GM18511 (cell line): ENCODE measurements around the gene TOMM7.
"Not testable (repeated sequence)": the region's sequence is repeated elsewhere in the genome, so short reads cannot be mapped to it uniquely, and the experiment has no call there.

Experiments used
- ATAC-seq: cut with Tn5 transposase; IDR thresholded peaks from one replicate; pipeline ENCODE4 v1.9.1; 2021; ENCODE audit warnings: mild to moderate bottlenecking, moderate library complexity; ENCODE audit not compliant: unreplicated experiment

The TOMM7 gene

DNA sequence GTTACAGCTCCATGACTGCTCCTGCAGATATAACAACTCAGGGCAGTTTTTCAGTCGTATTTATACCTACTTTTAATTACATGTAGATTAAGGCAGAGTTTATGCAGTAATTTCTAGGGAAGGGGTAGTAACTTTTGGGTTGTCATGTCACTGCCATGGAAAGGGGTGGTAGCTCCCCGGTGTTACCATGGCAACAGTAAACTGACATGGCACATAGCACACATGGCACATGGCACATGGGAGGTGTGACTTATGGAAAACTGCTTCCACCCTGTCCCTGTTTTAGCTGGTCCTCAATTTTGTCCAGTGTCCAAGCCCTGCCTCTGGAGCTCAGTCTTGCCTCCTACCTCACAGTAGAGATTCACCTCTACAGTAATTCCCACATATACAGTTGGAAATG, 3.9 kb upstream of the TOMM7 start:
- ATAC-seq, result no peak

DNA sequence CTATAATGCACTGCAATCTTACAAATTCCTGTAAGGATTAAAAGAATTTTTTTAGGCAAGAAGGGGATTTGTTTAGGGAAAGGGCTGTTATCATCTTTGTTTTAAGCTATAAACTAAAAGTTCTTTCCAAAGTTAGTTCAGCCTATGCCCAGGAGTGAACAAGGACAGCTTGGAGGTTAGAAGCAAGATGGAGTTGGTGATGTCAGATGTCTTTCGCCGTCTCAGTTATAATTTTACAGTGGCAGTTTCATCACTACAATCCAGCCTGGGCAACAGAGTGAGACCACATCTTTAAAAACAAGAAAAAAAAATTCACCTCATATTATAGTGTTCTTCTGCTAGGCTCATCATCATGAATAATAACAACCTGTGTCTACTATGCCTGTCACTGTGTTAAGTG, 2.1 kb upstream of the TOMM7 start:
- ATAC-seq, result no peak

DNA sequence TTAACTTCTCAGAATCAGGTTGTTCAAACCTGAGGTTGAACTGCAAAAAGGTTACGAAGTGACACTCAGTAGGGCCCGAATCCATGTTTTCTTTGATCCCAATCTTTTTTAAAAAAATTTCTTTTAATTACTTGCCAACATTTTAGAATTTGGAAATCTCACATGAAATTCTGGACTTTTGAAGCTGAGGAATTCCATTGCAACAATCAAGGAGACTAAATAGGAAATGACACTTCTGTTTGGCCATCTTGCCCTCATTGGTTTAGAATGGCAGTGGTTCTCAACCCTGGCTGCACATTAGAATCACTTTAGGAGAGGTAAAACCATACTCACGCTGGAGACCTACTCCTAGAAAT, 471 bp upstream of the TOMM7 start:
- ATAC-seq, result no peak

DNA sequence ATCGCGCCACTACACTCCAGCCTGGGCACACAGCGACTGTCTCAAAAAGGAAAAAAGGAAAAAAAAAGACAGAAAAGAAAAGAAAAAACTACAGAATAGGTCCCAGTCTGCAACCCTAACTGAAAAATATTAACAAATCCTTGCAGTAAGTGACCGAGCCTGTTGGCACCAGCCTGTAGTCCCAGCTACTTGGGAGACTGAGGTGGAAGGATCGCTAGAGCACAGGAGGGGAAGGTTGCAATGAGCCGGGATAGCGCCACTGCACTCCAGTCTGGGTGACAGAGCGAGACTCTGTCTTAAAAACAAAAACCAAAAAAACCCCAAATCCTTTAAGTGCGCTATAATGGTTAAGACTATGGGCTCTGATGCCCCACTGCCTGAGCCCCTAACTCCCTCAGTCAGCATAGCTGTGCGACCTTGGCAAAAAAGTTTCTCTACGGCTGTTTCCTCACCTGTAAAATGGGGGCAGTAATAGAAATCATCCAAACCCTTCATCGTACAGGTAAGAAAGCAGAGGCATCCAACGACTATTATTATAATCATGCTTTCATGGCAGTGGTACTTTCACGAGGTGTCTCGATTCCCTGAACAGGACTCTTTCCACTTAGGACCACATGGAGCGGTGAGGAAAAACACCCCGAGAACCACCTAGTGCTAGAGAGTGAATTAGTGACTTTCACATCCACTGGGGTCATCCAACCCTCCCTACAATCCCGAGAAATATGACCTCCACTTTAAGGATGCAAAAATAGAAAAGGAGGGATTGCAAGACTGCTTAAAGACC, 755 bp downstream of the TOMM7 start:
- ATAC-seq, result peak; percentile 20

DNA sequence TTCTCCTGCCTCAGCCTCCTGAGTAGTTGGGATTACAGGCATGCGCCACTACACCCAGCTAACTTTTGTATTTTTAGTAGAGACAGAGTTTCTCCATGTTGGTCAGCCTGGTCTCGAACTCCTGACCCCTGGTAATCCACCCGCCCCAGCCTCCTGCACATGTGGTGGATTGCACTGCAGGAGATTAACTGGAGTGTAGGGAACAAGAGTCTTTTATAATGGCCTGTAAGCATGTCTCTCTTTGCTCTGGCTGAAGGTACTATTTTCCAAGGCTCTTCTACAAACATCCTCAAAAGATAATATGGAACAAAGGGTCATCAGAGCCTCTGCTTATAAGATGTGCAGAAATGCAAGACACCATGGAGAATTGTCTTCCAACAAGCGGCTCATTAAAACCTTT, 3.2 kb downstream of the TOMM7 start:
- no peak for ATAC-seq

DNA sequence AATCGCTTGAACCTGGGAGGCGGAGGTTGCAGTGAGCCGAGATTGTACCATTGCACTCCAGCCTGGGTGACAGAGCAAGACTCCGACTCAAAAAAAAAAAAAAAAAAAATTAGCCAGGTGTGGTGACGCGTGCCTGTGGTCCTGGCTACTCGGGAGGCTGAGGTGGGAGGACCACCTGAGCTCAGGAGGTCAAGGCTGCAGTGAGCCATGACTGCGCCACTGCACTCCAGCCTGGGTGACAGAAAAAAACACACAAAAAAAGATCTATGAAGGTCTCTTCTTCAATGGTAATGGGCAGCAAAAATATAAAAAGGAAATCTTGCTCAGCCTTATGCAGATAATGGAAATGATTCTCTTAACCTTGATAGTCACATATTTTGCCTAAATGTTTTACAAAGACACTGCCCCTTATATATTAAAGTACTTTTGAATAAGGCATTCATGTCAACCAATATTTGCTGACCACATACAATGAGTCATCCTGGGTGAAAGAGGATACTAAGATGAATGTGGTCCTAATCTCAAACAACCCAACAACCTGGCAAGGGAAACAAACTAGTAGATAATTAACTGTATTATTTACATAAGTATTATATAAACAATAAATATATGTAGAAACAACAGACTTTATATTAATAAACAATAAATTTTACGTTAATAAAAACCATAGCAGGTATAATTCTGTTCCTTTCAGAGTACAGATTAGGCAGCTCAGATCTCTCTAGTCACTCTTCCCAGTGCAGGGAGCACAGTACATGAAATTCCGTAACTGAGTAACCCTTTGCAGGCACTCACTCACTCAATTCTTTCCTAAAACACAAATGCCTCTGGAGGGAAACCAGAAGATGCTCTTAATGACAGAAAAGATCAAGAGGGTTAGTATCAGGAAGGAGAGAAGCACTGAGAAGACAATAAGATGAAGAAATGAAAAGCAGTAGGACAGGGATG, 8.1 kb downstream of the TOMM7 start:
- ATAC-seq, result no peak

DNA sequence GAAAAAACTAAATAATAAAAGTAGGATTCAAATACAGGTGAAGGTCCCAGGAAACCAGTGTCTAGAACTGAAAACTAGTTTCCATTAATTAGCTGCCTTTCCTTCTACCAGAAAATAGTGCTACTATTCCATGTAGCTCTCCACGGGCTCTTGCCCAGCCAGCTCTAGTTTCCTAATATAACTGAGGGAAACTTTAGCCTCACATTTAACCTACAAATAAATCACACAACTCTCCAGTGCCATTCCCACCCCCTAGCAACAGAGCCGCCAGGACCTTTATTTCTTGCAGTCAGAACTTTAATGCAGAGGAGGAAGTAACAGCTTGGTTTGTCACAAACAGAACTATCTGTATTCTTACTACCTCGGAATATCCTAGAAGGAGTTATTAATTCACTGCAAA, 10.3 kb downstream of the TOMM7 start:
- ATAC-seq, result no peak

DNA sequence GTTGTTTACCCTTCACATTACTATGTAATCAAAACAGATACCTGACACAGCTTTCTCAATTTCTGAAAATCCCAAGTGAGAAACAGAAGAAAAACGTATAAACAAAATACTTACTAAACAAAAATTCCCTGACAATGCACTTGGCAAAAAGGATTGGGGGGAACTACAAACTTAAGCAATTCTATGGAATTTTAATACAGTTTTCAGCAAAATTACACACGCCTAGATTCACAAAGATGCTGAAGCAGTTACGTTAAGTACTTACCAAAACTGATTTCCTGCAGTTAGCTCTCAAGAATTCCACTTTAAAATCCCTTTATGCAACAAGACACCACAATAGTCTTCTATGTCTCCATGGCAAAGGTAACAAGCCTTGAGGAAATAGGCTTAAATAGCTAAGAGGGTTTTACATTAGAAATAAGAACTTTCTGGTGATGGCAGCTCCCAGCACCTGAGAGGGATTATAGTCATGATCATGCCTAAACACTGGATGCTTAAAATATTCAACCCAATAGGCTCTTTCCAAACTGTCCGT, 10.8 kb downstream of the TOMM7 start:
- no peak for ATAC-seq

DNA sequence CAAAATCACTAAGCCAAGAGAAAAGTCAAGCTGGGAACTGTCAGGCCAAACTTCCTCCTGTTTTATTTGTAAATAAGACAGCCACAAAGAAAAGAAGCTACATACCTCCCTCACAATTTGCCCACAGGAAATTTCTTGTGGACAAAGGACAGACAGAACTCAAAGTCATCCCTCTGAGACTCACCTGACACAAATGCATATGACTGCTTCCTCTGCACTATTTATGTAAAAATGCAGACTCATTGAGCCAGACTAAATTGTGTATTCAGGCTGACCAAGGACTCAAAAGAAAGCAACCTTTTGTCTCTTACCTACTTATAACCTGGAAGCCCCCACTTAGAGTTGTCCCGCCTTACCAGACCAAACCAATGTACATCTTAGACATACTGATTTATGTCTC, 11.8 kb downstream of the TOMM7 start:
- ATAC-seq, result no peak

DNA sequence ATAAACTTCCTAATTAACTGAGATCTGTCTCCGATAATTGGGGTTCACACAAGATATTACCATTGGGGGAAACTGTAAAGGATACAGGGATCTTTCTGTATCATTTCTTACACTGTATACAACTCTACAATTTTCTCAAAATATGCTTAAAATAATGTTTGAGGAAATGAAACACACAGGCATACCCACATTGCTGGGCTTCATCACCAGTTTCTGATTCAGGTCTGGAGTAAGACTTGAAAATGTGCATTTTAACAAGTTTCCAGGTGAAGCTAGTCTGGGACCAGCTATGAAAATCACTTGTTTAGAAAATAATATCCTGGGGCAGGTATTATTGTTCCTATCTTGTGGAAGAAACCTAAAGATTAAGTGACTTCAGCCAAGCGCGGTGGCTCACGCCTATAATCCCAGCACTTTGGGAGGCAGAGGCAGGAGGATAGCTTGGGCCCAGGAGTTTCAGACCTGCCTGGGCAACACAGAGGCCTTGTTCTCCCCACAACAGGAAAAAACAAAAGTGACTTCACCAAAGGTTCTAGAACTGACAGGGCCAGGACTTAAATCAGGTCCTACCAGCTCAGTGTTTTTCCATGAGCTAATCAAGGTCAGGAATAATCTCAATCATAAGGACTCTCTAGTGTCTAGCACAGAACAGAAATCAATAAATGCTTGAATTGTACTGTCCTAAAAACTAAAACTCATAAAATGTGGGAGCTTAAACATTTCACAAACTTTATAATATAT, 12.6 kb downstream of the TOMM7 start:
- ATAC-seq, result no peak

DNA sequence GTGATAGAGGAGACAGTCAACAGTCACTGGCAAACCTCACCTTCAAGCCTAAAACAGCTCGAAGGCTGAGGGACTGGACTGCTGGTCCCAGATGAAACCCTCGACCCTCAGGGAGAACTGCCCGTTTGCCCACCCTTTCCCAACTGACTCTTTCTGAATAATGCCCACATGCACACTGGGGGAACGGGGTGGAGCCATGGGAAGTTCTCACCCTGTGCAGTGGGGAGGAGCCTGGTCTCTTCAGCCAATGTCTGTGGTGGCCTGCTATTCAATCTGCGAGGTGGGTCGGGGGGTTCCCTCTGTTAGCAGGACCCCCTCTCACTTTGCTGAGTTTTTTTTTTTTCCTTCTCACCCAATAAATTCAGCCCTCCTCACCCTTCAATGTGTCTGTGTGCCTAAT, 14.5 kb downstream of the TOMM7 start:
- no peak for ATAC-seq

DNA sequence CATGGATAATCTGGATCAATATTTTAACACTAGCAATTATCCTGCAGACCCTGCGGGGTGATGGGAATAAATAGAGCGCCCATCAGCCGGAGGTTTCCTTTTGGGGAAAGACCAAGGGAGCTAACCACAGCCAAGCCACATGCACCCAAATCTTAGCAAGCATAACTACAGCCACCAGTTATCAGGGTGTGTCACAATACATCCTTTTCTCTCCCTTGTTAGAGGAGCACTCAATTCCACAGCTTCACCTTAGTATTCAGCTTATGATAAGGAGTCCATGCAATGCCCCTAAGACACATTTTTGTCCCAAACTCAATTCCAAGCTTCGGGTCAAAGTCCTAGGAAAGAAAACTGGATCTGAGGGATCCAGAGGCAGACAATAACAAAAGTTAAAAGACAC, 15.9 kb downstream of the TOMM7 start:
- no peak for ATAC-seq

DNA sequence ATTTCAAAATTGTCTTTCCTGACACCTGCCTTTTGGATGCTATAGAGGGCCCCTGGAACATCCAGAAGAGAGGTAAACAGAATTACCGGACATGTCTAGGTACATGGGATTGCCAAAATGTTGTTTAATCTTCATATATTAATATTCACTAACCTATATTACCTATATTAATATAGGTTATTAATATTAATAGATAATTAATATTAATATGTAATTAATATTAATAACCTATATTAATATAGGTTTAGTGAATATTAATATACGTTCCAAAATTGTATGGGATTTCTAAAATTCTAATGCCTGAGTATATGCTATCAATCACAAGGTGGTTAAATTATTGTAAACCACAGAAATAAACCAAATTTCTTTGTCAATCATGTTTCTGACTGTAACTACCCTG, 17.4 kb downstream of the TOMM7 start:
- no peak for ATAC-seq

DNA sequence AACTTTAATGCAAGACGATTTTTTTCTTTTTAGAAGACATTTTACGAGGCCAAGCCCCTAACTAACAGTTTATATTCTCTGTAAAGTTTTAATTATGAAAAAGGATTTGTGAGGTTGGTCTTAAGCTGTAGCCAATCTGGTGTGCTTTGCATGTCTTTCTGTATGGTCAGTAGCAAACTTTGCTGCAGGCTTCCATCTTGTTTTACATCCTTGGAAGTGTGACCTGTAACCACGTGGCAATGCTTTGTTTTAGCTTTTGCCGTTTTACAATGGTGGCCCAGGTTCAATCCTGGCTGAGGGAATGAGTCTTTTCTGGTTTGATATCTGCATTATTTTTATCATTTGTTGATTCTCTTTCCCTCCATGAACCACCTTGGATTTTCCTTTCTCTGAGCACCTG, 19.8 kb downstream of the TOMM7 start:
- not testable (repeated sequence) for ATAC-seq

DNA sequence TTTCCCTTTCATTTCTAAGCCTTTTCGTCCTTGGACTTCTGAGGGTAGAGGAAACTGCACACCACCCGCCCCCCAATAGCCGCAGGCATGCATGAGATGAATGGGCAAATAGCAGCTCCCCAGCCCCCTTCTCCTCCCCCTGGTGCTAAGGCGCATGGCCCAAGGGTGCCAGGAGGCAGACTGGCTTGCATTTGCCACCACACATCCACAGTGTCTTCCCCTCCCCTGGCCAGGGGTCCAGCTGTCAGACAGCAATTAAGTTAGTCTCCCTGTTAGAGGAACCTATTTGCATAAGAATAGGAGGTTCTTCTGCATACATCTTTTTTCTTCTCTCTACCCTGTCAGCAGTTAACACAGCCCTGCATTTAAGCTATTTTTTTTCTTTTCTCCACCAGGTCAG, 20.2 kb downstream of the TOMM7 start:
- ATAC-seq, result no peak

DNA sequence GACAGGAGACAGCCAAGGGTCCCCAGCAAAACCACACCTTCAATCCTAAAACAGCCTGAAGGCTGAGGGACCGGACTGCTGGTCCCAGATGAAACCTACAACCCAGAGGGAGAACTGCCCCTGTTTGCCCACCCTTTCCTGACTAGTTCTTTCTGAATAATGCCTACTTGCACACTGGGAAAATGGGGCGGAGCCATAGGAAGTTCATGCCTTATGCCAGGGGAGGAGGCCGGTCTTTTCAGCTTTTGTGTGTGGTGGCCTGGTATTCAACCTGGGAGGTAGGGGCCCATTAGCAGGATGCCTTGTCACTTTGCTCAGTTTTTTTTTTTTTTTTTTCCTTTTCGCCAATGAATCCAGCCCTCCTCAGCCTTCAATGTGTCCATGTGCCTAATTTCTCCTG, 20.7 kb downstream of the TOMM7 start:
- no peak for ATAC-seq

DNA sequence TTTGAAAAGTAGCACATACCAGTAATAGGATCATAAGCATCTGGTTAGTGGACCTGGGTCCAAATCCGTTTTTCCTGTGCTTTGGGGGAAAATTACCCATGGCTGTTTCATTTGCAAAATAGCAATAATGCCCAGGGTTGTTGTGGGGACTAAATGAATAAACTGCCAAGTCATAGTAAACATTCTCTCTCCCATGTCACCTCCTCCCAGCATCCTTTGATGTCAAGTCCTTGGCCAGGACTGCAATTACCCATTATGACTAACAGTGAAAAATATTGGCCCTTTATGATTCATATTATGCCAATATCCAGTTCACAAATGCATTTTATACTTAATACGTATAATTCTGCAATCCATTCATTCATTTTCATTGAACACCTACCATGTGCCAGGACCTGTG, 23.0 kb downstream of the TOMM7 start:
- no peak for ATAC-seq

DNA sequence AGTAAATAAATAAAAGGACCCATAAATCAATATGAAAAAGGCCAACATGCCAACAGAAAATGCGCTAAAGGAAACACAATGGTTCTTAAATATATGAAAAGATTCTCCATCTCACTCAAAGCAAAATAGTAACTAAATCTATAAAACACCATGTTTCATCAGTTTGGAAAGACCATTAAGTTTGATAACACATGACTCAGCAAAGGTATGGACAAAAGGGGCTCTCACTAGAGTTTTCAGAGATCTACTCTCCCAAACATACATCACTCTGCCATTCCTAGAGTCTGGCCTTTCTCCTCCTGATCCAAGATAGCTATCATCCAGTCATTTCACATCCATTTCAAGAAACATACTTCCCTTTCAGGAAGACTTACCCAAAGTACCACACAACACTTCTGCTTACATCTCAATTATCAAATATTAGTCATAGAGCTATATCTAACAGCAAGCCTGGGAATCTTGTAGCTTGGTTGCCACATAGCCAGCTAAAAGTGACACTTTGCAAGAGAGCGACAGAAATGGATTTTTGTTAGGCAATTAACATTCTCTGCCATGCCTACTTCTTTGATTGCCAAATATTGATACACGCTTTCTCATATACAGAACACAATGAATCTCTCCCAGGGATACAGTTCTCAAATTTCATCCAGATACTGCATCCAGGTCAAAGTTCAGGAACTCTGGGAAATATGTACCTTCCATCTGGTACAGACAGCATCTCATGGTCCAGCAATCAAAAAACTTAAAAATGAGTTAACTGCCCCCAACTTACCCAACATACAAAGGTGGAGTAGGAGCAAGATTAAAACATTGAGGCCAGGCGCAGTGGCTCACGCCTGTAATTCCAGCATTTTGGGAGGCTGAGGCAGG, 28.8 kb downstream of the TOMM7 start:
- no peak for ATAC-seq

DNA sequence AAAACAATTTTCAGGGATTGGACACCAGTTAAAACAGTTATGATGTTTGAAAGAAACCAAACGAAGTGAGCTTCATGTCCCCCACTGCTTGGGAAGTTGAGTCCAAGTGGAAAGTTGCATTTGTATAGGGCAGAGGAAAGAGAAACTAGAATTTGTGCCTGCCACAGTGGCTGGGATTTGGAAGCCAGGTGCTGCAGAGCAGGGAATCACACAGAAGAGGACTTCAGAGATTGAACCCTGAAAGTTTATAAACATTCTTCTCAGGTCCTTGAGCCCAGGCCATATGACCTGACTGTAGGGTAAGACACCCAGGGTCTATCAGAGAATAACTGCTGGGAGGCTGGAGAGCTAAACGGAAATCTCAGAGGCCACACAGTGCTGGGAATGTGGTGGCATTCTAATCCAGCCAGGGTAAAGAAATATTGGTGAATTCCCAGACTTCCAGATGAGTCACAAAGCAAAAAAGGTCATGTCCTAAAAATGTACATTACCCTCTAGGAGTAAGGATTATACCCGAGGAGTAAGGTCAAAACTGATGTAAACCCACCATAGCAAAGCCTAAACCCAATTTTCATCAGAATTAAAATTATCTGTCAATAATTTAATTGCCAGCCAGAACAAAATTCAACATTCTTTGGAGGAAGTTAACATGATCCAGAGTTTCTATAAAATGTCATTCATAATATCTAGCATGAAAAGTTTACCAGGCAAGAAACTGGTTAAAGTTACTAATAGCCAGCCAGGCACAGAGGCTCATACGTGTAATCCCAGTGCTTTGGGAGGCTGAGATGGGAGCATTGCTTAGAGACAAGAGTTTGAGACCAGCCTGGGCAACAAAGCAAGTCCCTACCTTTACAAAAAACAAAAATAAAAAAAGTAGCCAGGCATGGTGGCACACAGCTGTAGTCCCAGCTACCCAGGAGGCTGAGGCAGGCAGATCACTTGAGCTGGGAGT, 31.2 kb downstream of the TOMM7 start:
- no peak for ATAC-seq
